BE2C (cell line): ENCODE measurements around the gene PNPO.

ENCODE experiments used
- DNase-seq: peaks from one replicate; pipeline ENCODE4 v3.0.0-alpha.2; 2020
- H3K27me3 ChIP-seq: fragments of 250-450 bp; sonication (Bioruptor Pico); 2 replicates; pipeline ENCODE4 v1.5.1; 2020; ENCODE audit warnings: mild to moderate bottlenecking
- H3K36me3 ChIP-seq: fragments of 250-450 bp; sonication (Bioruptor Pico); 2 replicates; pipeline ENCODE4 v1.5.1; 2020; ENCODE audit warnings: mild to moderate bottlenecking
- H3K4me1 ChIP-seq: fragments of 250-450 bp; sonication (Bioruptor Pico); 2 replicates; pipeline ENCODE4 v1.5.1; 2020
- H3K4me3 ChIP-seq: 2 replicates; pipeline ENCODE4 v1.5.1; 2011; ENCODE audit warnings: low read depth, low read length
- H3K9me3 ChIP-seq: fragments of 250-450 bp; sonication (Bioruptor Pico); 2 replicates; pipeline ENCODE4 v1.5.1; 2020
- CTCF ChIP-seq: IDR thresholded peaks from 2 replicates; pipeline ENCODE4 v1.5.1; 2012; ENCODE audit warnings: mild to moderate bottlenecking, low read depth, low read length

PNPO gene

GRCh38 chr17:47906443-47906842 is 34.9 kb upstream of the PNPO start:
- no peak for DNase-seq
- Histone ChIP-seq H3K4me3 (no peak overlapping the region), H3K9me3 (no peaks in the 10 kb centered on the region), H3K27me3 (no peaks in the 10 kb centered on the region), H3K36me3 (no peaks in the 10 kb centered on the region), H3K4me1 (no peaks in the 10 kb centered on the region)
- no peak for TF ChIP-seq CTCF

GRCh38 chr17:47907932-47908562 is 33.3 kb upstream of the PNPO start:
- no peak for TF ChIP-seq CTCF
- no peak for DNase-seq
- Histone ChIP-seq H3K27me3 (no peaks in the 10 kb centered on the region), H3K9me3 (no peaks in the 10 kb centered on the region), H3K4me1 (no peaks in the 10 kb centered on the region), H3K36me3 (no peaks in the 10 kb centered on the region), H3K4me3 (no peak overlapping the region)

GRCh38 chr17:47913050-47913449 is 28.3 kb upstream of the PNPO start:
- no peak for TF ChIP-seq CTCF
- H3K36me3 ChIP-seq = peaks cover 9% of the 10 kb centered on the region

GRCh38 chr17:47914306-47914948 is 26.9 kb upstream of the PNPO start:
- no peaks in the 10 kb centered on the region for H3K4me1 ChIP-seq
- H3K36me3 ChIP-seq = peaks cover 9% of the 10 kb centered on the region
- H3K9me3 ChIP-seq = no peaks in the 10 kb centered on the region
- TF ChIP-seq CTCF = no peak
- no peaks in the 10 kb centered on the region for H3K27me3 ChIP-seq
- DNase-seq = no peak
- H3K4me3 ChIP-seq = no peak overlapping the region

More at GRCh38 chr17:47913050-47913449, 28.3 kb upstream of the PNPO start:
- Histone ChIP-seq H3K9me3 (no peaks in the 10 kb centered on the region), H3K27me3 (no peaks in the 10 kb centered on the region), H3K4me3 (no peak overlapping the region), H3K4me1 (no peaks in the 10 kb centered on the region)
- no peak for DNase-seq

GRCh38 chr17:47915776-47916398 is 25.5 kb upstream of the PNPO start:
- no peak for TF ChIP-seq CTCF
- Histone ChIP-seq H3K9me3 (no peaks in the 10 kb centered on the region), H3K36me3 (peaks cover 9% of the 10 kb centered on the region)

More at GRCh38 chr17:47915776-47916398, 25.5 kb upstream of the PNPO start:
- DNase-seq = no peak
- Histone ChIP-seq H3K4me1 (no peaks in the 10 kb centered on the region), H3K27me3 (no peaks in the 10 kb centered on the region), H3K4me3 (no peak overlapping the region)
